Activated naive CD8-positive, alpha-beta T cell treated with anti-CD3 and anti-CD28 coated beads for 36 hours (primary cell): ENCODE data around the gene KCNA5. TPM values are rescaled to one million over a fixed set of nuclear protein-coding genes. Genes with fewer than 3 reads are reported as not detected.

Source experiments
- DNase-seq: peaks from one replicate; pipeline ENCODE4 v3.0.0; 2021
- H3K27ac Mint-ChIP-seq: one replicate; pipeline ENCODE4 v1.8.0; 2022; ENCODE audit warnings: mild to moderate bottlenecking, moderate library complexity, mixed read lengths
- H3K27me3 Mint-ChIP-seq: one replicate; pipeline ENCODE4 v1.8.0; 2022; ENCODE audit warnings: mild to moderate bottlenecking, mixed read lengths
- H3K36me3 Mint-ChIP-seq: one replicate; pipeline ENCODE4 v1.8.0; 2021; ENCODE audit warnings: mild to moderate bottlenecking, mixed read lengths
- H3K4me1 Mint-ChIP-seq: one replicate; pipeline ENCODE4 v1.8.0; 2021; ENCODE audit warnings: mixed read lengths
- H3K4me3 Mint-ChIP-seq: one replicate; pipeline ENCODE4 v1.8.0; 2022; ENCODE audit warnings: mild to moderate bottlenecking, moderate library complexity, mixed read lengths
- H3K9me3 Mint-ChIP-seq: one replicate; pipeline ENCODE4 v1.8.0; 2022; ENCODE audit warnings: mixed read lengths
- total RNA-seq, 2 experiments: library from RNA; stranded (reverse); gene quantifications; one replicate each; pipeline ENCODE4 v1.2.3, GENCODE V29; 2021

The KCNA5 gene
- total RNA-seq, 2 experiments from 2014 or later, result not detected

DNA sequence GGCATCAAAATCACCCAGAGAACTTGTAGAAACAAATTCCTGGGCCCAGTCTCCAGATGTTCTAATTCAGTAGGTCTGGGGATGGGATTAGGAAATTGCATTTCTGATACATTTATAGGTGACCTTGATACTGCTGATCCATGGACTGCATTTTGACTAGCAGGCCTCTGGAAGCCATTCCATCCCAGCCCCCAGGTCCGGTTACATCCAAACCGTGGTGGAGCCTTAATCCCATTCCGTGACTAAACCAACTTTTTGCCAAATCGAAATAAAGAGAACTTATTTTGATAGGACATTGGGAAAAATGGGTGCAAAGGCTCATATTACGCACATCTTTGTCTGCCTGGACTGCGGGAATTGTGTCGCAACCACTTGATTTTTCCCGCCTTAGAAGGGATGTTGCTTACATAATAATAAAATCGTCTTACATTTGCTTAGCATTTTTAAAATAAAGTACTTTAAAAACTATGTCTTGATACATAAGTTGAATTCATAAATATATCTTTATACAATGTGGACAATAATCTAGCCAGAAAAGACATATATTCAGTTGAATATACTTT lies 5.8 kb upstream of the KCNA5 start:
- H3K27ac Mint-ChIP-seq, result no peak overlapping the region

DNA sequence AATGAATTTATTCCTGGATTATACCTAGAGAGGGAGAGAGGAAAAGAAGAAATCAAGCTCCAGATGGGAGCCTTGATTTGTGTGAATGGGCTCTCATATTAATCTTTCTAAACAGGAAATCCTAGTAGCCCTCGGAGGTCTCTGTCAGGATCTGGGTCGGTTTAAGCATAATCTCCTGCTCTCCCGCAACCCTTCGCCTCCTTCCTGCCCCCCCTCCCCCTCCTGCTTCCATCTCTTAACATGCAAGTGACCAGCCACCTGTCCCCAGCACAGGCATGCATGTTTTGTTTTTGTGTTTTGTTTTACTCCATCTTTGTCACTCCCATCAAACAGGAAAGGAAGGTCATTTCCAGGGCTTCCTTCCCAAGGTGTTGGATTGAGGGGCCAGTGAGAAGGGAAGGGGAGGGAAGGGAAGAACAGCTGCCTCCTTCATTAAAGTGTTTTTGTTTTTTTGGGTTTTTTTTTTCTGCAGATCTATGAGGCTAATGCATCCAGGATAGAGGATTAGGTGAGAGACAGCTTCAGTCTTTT lies 4.8 kb upstream of the KCNA5 start:
- peaks cover 39% of the 10 kb centered on the region for H3K27me3 Mint-ChIP-seq
- no peak overlapping the region for H3K27ac Mint-ChIP-seq
- H3K9me3 Mint-ChIP-seq, result no peaks in the 10 kb centered on the region
- H3K4me3 Mint-ChIP-seq, result no peak overlapping the region
- no peaks in the 10 kb centered on the region for H3K36me3 Mint-ChIP-seq
- DNase-seq, result no peak
- peaks cover 1% of the 10 kb centered on the region for H3K4me1 Mint-ChIP-seq

More for the DNA sequence above, 5.8 kb upstream of the KCNA5 start:
- Mint-ChIP-seq H3K4me1 (peaks cover 1% of the 10 kb centered on the region), H3K4me3 (no peak overlapping the region), H3K36me3 (no peaks in the 10 kb centered on the region), H3K9me3 (no peaks in the 10 kb centered on the region), H3K27me3 (peaks cover 32% of the 10 kb centered on the region)
- DNase-seq, result no peak

DNA sequence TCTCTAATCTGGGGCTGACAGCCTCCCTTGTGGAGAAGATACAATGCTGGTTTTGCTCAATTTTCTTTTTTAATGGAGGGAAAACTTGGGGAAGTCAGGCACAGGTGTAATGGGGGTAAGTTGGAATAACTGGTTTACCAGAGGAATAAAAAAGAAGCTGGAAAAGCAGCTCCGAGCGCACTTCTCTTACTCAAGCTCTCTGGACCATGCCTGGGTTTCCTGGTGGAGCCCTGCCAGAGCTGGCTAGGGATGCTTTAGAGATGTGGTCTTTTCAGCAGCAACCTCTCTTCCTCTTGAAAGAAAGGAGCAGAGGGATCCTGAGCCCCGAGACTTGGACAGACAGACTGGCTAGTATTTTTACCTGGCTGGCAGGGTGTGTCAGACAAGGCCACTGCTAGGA lies 3.9 kb upstream of the KCNA5 start:
- Mint-ChIP-seq H3K36me3 (no peaks in the 10 kb centered on the region), H3K4me3 (no peak overlapping the region), H3K27me3 (peaks cover 39% of the 10 kb centered on the region), H3K9me3 (no peaks in the 10 kb centered on the region), H3K4me1 (no peaks in the 10 kb centered on the region), H3K27ac (no peak overlapping the region)
- no peak for DNase-seq

DNA sequence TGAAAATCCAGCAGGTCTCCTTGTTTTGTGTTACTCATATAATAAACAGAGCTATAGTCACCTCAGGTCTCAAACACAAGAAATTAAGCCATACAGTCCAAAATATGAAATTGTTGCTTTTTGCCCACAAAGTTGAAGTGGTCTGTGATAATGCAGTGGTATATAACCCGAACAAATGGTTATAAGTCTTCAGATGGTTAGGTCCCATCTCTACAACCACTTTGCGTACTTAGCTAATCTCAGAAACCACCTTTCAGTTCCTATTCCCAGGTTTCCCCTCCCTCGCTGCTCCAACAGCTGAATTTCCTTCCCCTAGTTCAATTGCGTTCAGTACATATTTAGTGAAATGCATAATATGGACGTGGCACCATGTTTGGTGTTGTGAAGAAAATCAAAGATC lies 3.3 kb upstream of the KCNA5 start:
- Mint-ChIP-seq H3K27me3 (peaks cover 43% of the 10 kb centered on the region), H3K4me1 (no peaks in the 10 kb centered on the region), H3K4me3 (no peak overlapping the region), H3K36me3 (no peaks in the 10 kb centered on the region), H3K9me3 (no peaks in the 10 kb centered on the region), H3K27ac (no peak overlapping the region)
- no peak for DNase-seq

DNA sequence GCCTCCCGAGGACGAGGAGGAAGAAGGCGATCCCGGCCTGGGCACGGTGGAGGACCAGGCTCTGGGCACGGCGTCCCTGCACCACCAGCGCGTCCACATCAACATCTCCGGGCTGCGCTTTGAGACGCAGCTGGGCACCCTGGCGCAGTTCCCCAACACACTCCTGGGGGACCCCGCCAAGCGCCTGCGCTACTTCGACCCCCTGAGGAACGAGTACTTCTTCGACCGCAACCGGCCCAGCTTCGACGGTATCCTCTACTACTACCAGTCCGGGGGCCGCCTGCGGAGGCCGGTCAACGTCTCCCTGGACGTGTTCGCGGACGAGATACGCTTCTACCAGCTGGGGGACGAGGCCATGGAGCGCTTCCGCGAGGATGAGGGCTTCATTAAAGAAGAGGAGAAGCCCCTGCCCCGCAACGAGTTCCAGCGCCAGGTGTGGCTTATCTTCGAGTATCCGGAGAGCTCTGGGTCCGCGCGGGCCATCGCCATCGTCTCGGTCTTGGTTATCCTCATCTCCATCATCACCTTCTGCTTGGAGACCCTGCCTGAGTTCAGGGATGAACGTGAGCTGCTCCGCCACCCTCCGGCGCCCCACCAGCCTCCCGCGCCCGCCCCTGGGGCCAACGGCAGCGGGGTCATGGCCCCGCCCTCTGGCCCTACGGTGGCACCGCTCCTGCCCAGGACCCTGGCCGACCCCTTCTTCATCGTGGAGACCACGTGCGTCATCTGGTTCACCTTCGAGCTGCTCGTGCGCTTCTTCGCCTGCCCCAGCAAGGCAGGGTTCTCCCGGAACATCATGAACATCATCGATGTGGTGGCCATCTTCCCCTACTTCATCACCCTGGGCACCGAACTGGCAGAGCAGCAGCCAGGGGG lies 979 bp downstream of the KCNA5 start:
- no peak for DNase-seq
- H3K36me3 Mint-ChIP-seq, result no peaks in the 10 kb centered on the region
- peaks cover 38% of the 10 kb centered on the region for H3K27me3 Mint-ChIP-seq
- no peak overlapping the region for H3K4me3 Mint-ChIP-seq
- H3K9me3 Mint-ChIP-seq, result no peaks in the 10 kb centered on the region
- H3K27ac Mint-ChIP-seq, result no peak overlapping the region
- H3K4me1 Mint-ChIP-seq, result no peaks in the 10 kb centered on the region

DNA sequence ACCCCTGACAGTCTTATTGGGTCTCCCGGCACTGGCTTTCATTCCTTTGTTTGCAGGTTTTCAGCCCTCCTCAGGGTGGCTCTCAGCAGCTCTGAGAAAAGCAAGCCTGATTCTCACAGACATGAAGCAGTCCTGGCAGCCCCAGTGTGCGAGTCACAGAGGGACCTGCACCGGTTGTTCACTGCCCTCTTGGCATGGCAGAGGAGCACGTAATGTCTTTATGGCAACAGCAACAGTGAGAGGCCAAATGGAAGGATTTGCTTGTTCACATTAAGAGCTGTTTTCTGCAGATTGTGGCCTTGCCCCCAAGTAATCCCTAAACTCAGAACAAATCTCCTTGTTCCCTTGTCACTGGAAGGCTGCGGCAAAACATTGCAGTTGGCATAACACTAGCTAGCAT lies 3.4 kb downstream of the KCNA5 start:
- Mint-ChIP-seq H3K36me3 (no peaks in the 10 kb centered on the region), H3K4me3 (no peak overlapping the region), H3K27ac (no peak overlapping the region), H3K9me3 (no peaks in the 10 kb centered on the region), H3K4me1 (no peaks in the 10 kb centered on the region), H3K27me3 (peaks cover 31% of the 10 kb centered on the region)
- DNase-seq, result no peak

DNA sequence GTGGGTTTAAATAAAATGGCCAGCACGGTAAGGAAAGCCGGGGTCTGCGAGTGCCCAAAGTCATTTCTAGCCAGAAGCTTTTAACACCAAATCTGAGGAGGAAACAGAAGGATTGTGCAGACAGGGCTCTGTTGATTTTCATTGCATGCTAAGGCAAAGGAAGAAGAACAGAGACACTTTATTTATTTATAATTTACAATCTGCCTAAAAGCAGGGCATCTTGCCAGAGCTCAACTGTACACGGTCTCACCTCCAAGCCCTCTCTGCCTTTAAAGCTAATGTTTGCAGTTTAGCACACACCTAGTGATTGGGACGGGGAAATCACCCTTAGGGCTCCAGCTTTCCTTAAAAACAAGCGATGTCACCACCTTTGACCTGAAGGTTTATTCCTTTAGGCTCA lies 4.0 kb downstream of the KCNA5 start:
- Mint-ChIP-seq H3K9me3 (no peaks in the 10 kb centered on the region), H3K27ac (no peak overlapping the region), H3K4me1 (no peaks in the 10 kb centered on the region), H3K4me3 (no peak overlapping the region), H3K27me3 (peaks cover 29% of the 10 kb centered on the region), H3K36me3 (no peaks in the 10 kb centered on the region)
- no peak for DNase-seq

DNA sequence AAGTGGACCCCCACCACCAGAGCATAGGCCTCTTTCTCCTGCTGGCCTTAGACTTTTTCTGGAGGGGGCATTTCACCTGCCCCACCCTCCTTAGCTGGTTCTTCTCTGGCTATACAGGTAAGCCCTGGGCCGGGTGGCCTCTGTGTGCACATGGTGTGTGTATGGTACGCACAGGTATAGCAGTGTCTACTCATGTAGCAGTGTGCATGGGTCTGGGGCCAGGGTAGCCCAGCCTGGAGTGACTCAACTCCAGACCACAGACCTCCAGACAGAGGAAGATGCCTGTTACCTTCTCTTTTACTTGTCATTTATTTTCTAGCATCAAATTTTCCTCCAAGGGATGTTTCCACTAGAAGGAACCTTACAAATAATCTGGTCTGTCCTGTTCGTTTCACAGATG lies 6.9 kb downstream of the KCNA5 start:
- Mint-ChIP-seq H3K36me3 (no peaks in the 10 kb centered on the region), H3K27me3 (peaks cover 21% of the 10 kb centered on the region), H3K9me3 (no peaks in the 10 kb centered on the region), H3K4me3 (no peak overlapping the region), H3K27ac (no peak overlapping the region), H3K4me1 (no peaks in the 10 kb centered on the region)
- DNase-seq, result no peak

DNA sequence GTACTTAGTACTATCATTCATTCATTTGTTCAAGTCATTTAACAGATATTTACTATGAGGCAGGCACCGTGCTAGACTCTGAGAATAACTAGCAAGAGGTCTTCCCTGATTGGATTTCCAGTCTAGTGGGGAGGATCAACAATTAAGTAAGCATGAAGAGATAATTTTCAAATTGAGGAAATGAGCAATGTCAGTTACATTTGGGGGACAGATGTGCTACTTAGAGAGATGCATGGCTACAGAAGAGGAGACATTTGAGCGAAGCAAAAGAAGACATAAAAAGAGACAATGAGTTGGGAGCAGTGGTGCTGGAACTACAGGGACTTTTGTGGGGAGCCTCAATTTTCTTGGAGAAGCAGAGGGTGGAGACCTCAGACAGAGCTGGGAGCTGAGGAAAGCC lies 7.7 kb downstream of the KCNA5 start:
- Mint-ChIP-seq H3K4me1 (no peaks in the 10 kb centered on the region), H3K4me3 (no peak overlapping the region), H3K36me3 (no peaks in the 10 kb centered on the region), H3K9me3 (no peaks in the 10 kb centered on the region), H3K27ac (no peak overlapping the region), H3K27me3 (peaks cover 13% of the 10 kb centered on the region)
- DNase-seq, result no peak

DNA sequence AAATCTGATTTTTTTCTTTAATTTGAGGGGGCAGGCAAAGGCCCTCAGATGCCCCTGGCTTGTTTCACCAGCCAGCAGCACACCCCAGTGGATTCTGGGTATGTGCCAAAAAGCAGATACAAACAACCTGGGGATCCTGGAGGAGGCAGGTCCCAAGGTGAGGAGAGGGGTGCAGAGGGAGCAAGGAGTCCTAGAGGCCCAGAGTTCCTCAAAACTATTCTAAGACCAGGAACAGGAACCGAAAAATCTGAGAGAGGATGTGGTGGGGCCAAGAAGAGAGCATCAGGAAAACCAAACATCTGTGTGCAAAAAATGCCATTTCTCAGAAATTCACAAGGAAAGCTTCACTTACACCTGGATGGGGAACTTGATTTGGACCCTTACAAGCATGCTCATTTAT lies 8.2 kb downstream of the KCNA5 start:
- Mint-ChIP-seq H3K36me3 (no peaks in the 10 kb centered on the region), H3K27me3 (peaks cover 11% of the 10 kb centered on the region), H3K9me3 (no peaks in the 10 kb centered on the region), H3K4me3 (no peak overlapping the region), H3K27ac (no peak overlapping the region), H3K4me1 (no peaks in the 10 kb centered on the region)
- no peak for DNase-seq

DNA sequence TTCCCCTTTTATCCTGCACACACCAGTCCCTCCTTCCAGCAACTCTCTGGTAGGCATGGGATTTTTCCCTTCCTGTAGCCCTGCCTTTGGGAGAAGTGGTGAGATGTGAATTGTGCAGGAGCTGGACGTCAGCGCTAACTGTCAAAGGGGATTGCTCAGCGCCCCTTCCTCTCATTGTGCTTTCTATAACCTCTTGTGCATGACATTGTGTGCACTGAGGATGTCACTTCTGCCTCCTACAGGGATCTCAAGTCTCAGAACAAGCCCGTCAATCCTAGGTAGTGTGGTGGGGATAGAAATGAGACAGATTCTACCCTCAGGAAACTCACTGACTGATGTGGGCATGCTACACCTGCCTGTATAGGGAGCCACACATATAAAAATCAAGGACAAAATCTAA lies 8.7 kb downstream of the KCNA5 start:
- H3K9me3 Mint-ChIP-seq, result no peaks in the 10 kb centered on the region
- no peak overlapping the region for H3K4me3 Mint-ChIP-seq
- peaks cover 11% of the 10 kb centered on the region for H3K27me3 Mint-ChIP-seq
- H3K4me1 Mint-ChIP-seq, result no peaks in the 10 kb centered on the region
- no peaks in the 10 kb centered on the region for H3K36me3 Mint-ChIP-seq
- DNase-seq, result no peak
- no peak overlapping the region for H3K27ac Mint-ChIP-seq

DNA sequence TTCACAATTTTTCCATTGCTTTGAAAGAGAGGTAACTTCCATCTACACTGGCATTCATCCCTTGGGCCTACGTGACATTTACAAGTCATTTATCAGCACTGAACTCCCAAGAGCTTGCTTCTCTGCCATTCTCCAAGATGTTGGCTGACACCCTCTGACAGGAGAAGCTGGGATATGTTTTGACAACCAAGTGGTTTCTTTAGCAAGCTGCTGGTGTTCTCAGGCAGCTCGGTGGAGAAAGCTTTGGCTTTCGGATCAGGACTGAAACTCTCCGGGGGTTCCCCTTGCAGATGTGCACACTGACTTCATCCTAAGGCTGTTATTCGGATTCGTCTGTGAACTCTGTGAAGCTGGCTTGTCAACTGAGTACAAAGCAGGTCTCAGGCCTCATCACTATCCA lies 15.7 kb downstream of the KCNA5 start:
- Mint-ChIP-seq H3K9me3 (no peaks in the 10 kb centered on the region), H3K4me1 (no peaks in the 10 kb centered on the region), H3K27ac (no peak overlapping the region), H3K4me3 (no peak overlapping the region), H3K27me3 (peaks cover 7% of the 10 kb centered on the region), H3K36me3 (no peaks in the 10 kb centered on the region)
- no peak for DNase-seq

DNA sequence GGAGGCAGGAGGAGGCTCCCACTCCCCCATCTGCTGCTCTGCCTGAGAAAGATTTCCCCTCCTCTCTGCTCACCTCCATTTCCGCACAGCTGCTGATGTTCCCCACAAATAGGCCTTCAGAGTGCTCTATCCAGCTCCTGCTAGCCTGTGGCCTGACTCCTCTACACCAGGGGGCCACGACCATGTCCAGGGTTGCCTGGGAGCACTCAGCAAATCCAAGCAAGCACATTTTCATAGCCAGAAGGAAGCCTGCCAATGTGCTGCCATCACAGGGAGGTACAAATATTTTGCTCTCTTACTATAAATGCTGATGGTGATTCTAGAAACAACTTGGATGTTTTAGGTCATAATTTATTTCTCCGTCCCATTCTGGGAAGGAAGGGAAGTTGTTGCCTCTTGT lies 17.3 kb downstream of the KCNA5 start:
- no peaks in the 10 kb centered on the region for H3K36me3 Mint-ChIP-seq
- H3K4me1 Mint-ChIP-seq, result no peaks in the 10 kb centered on the region
- H3K9me3 Mint-ChIP-seq, result no peaks in the 10 kb centered on the region

DNA sequence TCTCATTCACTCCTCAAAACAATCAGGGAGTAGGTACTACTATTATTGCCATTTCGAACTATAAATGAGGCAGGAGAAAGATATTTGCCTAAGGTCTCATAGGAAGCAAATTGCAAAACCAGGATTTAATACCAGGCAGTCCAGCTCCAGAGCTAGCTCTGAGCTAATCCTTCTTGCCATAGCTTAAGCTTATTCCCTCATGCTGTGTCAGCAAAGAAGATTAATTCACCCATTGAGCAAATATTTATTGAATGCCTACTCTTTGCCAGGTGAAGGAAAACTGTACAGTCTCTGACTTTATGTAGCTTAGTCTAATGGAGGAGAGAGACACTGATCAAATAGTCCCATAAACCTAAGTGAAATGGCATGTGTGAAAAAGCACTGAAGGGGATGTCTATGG lies 19.5 kb downstream of the KCNA5 start:
- no peak overlapping the region for H3K4me3 Mint-ChIP-seq

More for the DNA sequence above, 17.3 kb downstream of the KCNA5 start:
- Mint-ChIP-seq H3K27me3 (peaks cover 7% of the 10 kb centered on the region), H3K27ac (no peak overlapping the region), H3K4me3 (no peak overlapping the region)
- DNase-seq, result no peak

DNA sequence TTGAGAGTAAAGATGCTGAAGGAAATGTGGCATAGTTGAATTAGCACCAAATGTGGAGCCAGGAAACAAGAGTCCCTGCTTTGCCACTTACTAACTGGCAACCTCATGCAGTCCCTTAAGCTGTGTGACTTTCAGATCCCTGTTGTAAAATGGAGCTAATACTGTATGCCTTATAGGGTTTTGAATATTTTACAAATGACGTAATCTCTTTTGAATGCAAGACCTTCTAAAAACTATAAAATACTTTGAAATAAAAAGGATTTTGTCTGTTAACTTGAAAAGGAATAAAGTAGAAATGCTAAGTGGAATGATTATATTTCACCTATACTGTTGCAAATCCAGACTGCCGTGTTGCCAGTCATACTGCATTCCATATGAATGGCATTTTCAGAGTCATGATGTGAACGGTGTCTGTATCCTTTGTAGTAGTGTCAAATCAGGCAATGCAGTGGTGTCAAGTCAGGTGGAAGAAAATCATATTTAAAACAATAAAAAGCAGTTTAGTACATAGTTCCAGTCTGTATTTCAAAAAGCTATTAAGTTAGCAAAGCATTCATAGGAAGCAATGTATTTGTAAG lies 21.3 kb downstream of the KCNA5 start:
- Mint-ChIP-seq H3K27me3 (peaks cover 7% of the 10 kb centered on the region), H3K4me3 (no peak overlapping the region), H3K9me3 (no peaks in the 10 kb centered on the region), H3K36me3 (no peaks in the 10 kb centered on the region), H3K27ac (no peak overlapping the region), H3K4me1 (no peaks in the 10 kb centered on the region)
- DNase-seq, result no peak

More for the DNA sequence above, 19.5 kb downstream of the KCNA5 start:
- Mint-ChIP-seq H3K27ac (no peak overlapping the region), H3K27me3 (peaks cover 7% of the 10 kb centered on the region), H3K9me3 (no peaks in the 10 kb centered on the region), H3K36me3 (no peaks in the 10 kb centered on the region), H3K4me1 (no peaks in the 10 kb centered on the region)
- DNase-seq, result no peak
